Vagina (tissue), 2 donors: ENCODE measurements around the gene MALRD1. TPM values are rescaled to one million over a fixed set of nuclear protein-coding genes. Genes with fewer than 3 reads are reported as not detected.

Experiments
- DNase-seq, 2 donors: peaks; one replicate each; pipeline ENCODE4 v3.0.0-alpha.2; 2017; ENCODE audit errors: extremely low spot score in 2 of 2
- H3K27ac ChIP-seq: fragments of 200-600 bp; sonication (generic); one replicate; pipeline ENCODE4 v1.5.1; 2019
- H3K27me3 ChIP-seq: fragments of 200-600 bp; sonication (generic); one replicate; pipeline ENCODE4 v1.5.1; 2019
- H3K36me3 ChIP-seq, 2 donors: fragments of 200-600 bp; sonication (generic); one replicate each; pipeline ENCODE4 v1.5.1; 2017 to 2019
- H3K4me1 ChIP-seq: fragments of 200-600 bp; sonication (generic); one replicate; pipeline ENCODE4 v1.5.1; 2019
- H3K4me3 ChIP-seq, 2 donors: fragments of 200-600 bp; sonication (generic); 1 replicate in 1 of 2; 2 replicates in 1 of 2; pipeline ENCODE4 v1.5.1; 2016 to 2019
- H3K9me3 ChIP-seq: fragments of 200-600 bp; sonication (generic); one replicate; pipeline ENCODE4 v1.5.1; 2019
- POLR2A ChIP-seq, 2 donors: fragments of 450-650 bp; IDR thresholded peaks; one replicate each; pipeline ENCODE4 v1.6.1; 2017; ENCODE audit warnings: antibody characterized with exemption in 2 of 2, mild to moderate bottlenecking in 2 of 2, moderate library complexity in 2 of 2
- POLR2AphosphoS5 ChIP-seq, 2 donors: sonication (generic); formaldehyde crosslinking; IDR thresholded peaks; one replicate each; pipeline ENCODE4 v1.9.0; 2017; ENCODE audit warnings: antibody characterized with exemption in 2 of 2, mild to moderate bottlenecking in 2 of 2, low read depth in 1 of 2; ENCODE audit not compliant: insufficient read depth in 1 of 2
- intact Hi-C: fragments of 100-400 bp; cut with DNase I; formaldehyde crosslinking; loops from one replicate; pipeline ENCODE4 v1.15.1; 2023
- total RNA-seq: library from RNA; depleted of rRNA; stranded (reverse); fragments of >200 nt; gene quantifications from one replicate; pipeline ENCODE4 v1.2.3, GENCODE V29; 2016
- TF ChIP-seq, protein P1 (sequence below), 3 experiments: fragments of 450-650 bp in 2 of 3; fragments of 200-600 bp in 1 of 3; sonication (generic) in 1 of 3; IDR thresholded peaks; one replicate each; pipeline ENCODE4 v1.5.1; 2017 to 2019; ENCODE audit warnings: antibody characterized with exemption in 3 of 3, mild to moderate bottlenecking in 2 of 3, moderate library complexity in 2 of 3

MALRD1 gene
- total RNA-seq, 1 donor from 2014 or later: 2.0 TPM

DNA sequence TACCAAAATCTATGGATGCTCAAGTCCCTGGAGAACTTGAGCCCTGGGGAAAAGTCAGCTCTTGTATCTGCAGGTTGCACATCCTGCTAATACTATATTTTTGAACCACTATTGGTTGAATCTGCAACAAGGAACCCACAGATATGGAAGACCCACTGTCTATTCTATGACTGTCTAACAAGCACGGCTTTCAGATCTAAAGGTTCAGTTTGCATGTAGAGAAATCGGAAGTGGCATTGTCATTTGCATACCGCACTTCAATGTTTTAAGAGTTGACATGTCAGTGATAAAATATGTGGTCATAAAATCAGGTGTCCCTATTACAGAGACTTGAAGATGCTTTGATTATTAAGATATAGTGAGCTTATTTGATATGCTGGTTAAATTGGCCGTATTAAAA is 95.6 kb downstream of the MALRD1 start:
- TF ChIP-seq POLR2A (IDR thresholded peaks at IDR 0.05): no peak
- TF ChIP-seq POLR2AphosphoS5 (IDR thresholded peaks at IDR 0.05; ENCODE audit: insufficient read depth in 1 of 2, low read depth in 1 of 2): no peak
- TF ChIP-seq, protein P1, sequence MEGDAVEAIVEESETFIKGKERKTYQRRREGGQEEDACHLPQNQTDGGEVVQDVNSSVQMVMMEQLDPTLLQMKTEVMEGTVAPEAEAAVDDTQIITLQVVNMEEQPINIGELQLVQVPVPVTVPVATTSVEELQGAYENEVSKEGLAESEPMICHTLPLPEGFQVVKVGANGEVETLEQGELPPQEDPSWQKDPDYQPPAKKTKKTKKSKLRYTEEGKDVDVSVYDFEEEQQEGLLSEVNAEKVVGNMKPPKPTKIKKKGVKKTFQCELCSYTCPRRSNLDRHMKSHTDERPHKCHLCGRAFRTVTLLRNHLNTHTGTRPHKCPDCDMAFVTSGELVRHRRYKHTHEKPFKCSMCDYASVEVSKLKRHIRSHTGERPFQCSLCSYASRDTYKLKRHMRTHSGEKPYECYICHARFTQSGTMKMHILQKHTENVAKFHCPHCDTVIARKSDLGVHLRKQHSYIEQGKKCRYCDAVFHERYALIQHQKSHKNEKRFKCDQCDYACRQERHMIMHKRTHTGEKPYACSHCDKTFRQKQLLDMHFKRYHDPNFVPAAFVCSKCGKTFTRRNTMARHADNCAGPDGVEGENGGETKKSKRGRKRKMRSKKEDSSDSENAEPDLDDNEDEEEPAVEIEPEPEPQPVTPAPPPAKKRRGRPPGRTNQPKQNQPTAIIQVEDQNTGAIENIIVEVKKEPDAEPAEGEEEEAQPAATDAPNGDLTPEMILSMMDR (IDR thresholded peaks at IDR 0.05): no peak
- H3K36me3 ChIP-seq: no peaks in the 10 kb centered on the region
- no peaks in the 10 kb centered on the region for H3K4me1 ChIP-seq
- no peak overlapping the region for H3K27ac ChIP-seq
- no peak for DNase-seq
- intact Hi-C loops: no loop called here
- H3K4me3 ChIP-seq: no peak overlapping the region
- no peaks in the 10 kb centered on the region for H3K27me3 ChIP-seq
- H3K9me3 ChIP-seq: no peaks in the 10 kb centered on the region

DNA sequence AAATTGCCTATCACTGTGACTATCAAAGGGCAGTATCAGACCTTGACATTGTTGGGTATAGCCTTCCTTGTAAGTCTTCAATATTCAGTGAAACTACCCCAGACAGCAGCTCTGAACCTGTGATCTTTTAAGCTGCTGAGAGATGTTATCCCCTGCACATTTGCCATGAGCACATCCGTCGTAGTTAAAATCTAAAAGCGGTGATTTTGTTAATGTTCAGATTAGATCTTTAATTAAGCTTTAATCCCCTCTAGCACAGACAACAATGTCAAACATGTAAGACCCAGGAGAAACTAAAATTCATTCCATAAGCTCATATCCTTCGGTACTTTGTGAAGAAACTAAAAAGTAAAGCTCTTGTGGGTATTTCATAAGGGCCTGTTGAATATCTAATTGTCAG is 105.8 kb downstream of the MALRD1 start:
- intact Hi-C loops: no loop called here
- Histone ChIP-seq H3K9me3 (no peaks in the 10 kb centered on the region), H3K36me3 (no peaks in the 10 kb centered on the region), H3K4me1 (no peaks in the 10 kb centered on the region), H3K27me3 (no peaks in the 10 kb centered on the region), H3K27ac (no peak overlapping the region), H3K4me3 (no peak overlapping the region)
- no peak for DNase-seq
- TF ChIP-seq POLR2AphosphoS5 (IDR thresholded peaks at IDR 0.05; ENCODE audit: insufficient read depth in 1 of 2, low read depth in 1 of 2) (no peak), POLR2A (IDR thresholded peaks at IDR 0.05) (no peak)
- TF ChIP-seq, protein P1 (IDR thresholded peaks at IDR 0.05): no peak

DNA sequence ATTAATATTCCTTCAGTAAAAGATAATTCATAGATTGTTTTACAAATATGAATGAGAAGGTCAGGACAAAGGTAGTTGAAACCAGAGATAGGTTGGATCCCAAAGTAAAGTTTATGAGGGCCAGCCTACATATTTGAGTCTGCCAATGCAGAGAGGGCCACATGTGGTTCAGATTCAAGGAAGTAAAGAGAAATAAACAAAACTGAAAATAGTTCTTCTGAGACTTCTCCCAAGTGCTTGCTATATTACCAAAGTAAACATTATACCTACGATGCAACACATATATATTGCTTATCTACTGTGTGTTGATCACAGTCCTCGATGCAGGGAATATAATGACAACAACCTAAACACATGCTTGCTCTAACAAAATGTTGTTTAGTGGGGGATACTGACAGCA is 109.8 kb downstream of the MALRD1 start:
- H3K27me3 ChIP-seq: no peaks in the 10 kb centered on the region
- H3K27ac ChIP-seq: no peak overlapping the region
- H3K4me1 ChIP-seq: no peaks in the 10 kb centered on the region
- no peaks in the 10 kb centered on the region for H3K36me3 ChIP-seq
- DNase-seq: no peak
- intact Hi-C loops: no loop called here
- no peaks in the 10 kb centered on the region for H3K9me3 ChIP-seq
- TF ChIP-seq POLR2A (IDR thresholded peaks at IDR 0.05): no peak
- no peak for TF ChIP-seq POLR2AphosphoS5 (IDR thresholded peaks at IDR 0.05; ENCODE audit: insufficient read depth in 1 of 2, low read depth in 1 of 2)
- TF ChIP-seq, protein P1 (IDR thresholded peaks at IDR 0.05): no peak
- H3K4me3 ChIP-seq: no peak overlapping the region

DNA sequence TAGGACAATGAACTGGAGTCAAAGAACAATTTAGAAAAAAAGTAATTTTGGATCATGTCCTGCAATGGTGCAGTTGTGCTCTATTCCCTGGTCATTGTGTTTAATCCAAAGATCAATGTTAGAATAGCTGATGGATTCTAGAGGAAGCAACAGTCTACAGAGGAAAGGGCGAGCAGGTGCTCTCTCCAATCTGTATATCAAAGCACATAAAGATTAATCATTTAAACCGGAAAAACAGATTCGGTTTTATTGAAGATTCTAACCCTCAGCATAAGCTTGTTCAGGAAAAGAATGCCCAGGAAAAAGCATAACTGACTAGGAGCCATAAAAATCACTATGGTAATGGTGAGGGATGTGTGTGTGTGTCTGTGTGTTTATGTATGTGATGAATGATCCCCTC is 110.3 kb downstream of the MALRD1 start:
- no peaks in the 10 kb centered on the region for H3K27me3 ChIP-seq
- DNase-seq: no peak
- no peaks in the 10 kb centered on the region for H3K9me3 ChIP-seq
- TF ChIP-seq POLR2AphosphoS5 (IDR thresholded peaks at IDR 0.05; ENCODE audit: insufficient read depth in 1 of 2, low read depth in 1 of 2) (no peak), POLR2A (IDR thresholded peaks at IDR 0.05) (no peak)
- intact Hi-C loops: no loop called here
- no peak overlapping the region for H3K4me3 ChIP-seq
- no peak overlapping the region for H3K27ac ChIP-seq
- H3K36me3 ChIP-seq: no peaks in the 10 kb centered on the region
- H3K4me1 ChIP-seq: no peaks in the 10 kb centered on the region

DNA sequence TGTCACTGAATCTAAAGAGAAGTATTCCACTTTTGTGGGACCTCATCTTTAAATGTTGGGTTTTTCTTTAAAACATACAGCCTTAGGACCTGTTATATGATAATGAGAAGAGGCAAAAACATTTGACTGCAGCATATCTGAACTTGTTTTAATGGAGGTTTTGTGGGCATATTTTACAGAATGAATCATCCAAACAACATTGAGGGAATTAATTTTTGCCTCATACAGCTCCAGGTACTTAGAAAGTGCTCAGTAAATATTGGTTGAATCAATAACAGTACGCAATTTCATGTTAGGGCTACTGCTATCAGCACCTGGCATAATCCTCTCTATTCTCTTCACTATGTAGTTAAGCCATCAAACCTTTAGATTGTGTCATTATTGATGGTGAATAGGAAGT is 115.9 kb downstream of the MALRD1 start:
- no peak for DNase-seq
- no peak overlapping the region for H3K4me3 ChIP-seq
- H3K27ac ChIP-seq: no peak overlapping the region
- TF ChIP-seq, protein P1 (IDR thresholded peaks at IDR 0.05): no peak
- no peak for TF ChIP-seq POLR2A (IDR thresholded peaks at IDR 0.05)
- no peak for TF ChIP-seq POLR2AphosphoS5 (IDR thresholded peaks at IDR 0.05; ENCODE audit: insufficient read depth in 1 of 2, low read depth in 1 of 2)
- H3K36me3 ChIP-seq: no peaks in the 10 kb centered on the region
- intact Hi-C loops: no loop called here
- H3K27me3 ChIP-seq: no peaks in the 10 kb centered on the region
- H3K4me1 ChIP-seq: no peaks in the 10 kb centered on the region
- no peaks in the 10 kb centered on the region for H3K9me3 ChIP-seq
